Endothelial cell of umbilical vein (primary cell): ENCODE data around the gene SLC13A5. TPM values are rescaled to one million over a fixed set of nuclear protein-coding genes. Genes with fewer than 3 reads are reported as not detected.
A peak's percentile ranks its signal among the peaks of the same experiment; 100 is the strongest.

Source experiments
- BruUV-seq: library from RNA; stranded (reverse); fragments of 400-500 nt; replicated peaks from 2 replicates; lab custom pipeline; 2021; lab: Mats Ljungman, UMichigan
- CTCF ChIA-PET: fragments of 300-600, 350-600 bp; sonication (Branson Sonifier 250); formaldehyde crosslinking; loops from one replicate; lab custom pipeline; 2021; ENCODE audit warnings: antibody characterized with exemption, inconsistent platforms; lab: Charles Lee
- POLR2A ChIA-PET: fragments of 300-600, 350-600 bp; sonication (Branson Sonifier 250); formaldehyde crosslinking; loops from one replicate; lab custom pipeline; 2021; ENCODE audit warnings: antibody characterized with exemption, inconsistent platforms; lab: Charles Lee
- DNase-seq: peaks from one replicate; pipeline ENCODE4 v3.0.0-alpha.2; 2011; ENCODE audit warnings: low read depth, low spot score
- FAIRE-seq: peaks from 2 replicates; lab custom pipeline; 2011; peaks lifted over from hg19 to GRCh38; lab: Jason Lieb, UNC
- H2AFZ ChIP-seq: 2 replicates; pipeline ENCODE4 v1.6.0; 2012; ENCODE audit warnings: low read depth, low read length, control low read depth, inconsistent platforms
- H3K27ac ChIP-seq: 2 replicates; pipeline ENCODE4 v1.5.1; 2011; ENCODE audit warnings: low read depth, mild to moderate bottlenecking, control low read depth, low read length, moderate library complexity; ENCODE audit not compliant: insufficient read depth
- H3K27me3 ChIP-seq, 2 experiments: 2 replicates each; pipeline versions ENCODE4 v1.6.0 to v1.6.1; 2011; ENCODE audit warnings: low read length in 2 of 2, mixed read lengths in 1 of 2; ENCODE audit not compliant: control insufficient read depth in 2 of 2, insufficient read depth in 2 of 2
- H3K36me3 ChIP-seq, 2 experiments: 2 replicates in 1 of 2; 3 replicates in 1 of 2; pipeline ENCODE4 v1.5.1; 2011; ENCODE audit warnings: low read length in 2 of 2, mild to moderate bottlenecking in 1 of 2, moderate library complexity in 1 of 2; ENCODE audit not compliant: control insufficient read depth in 2 of 2, insufficient read depth in 2 of 2; ENCODE audit errors: extremely low read depth in 1 of 2
- H3K4me1 ChIP-seq: 3 replicates; pipeline ENCODE4 v1.5.1; 2011; ENCODE audit warnings: mild to moderate bottlenecking, low read length; ENCODE audit not compliant: control insufficient read depth, insufficient read depth; ENCODE audit errors: extremely low read depth
- H3K4me2 ChIP-seq: 2 replicates; pipeline ENCODE4 v1.6.1; 2011; ENCODE audit warnings: low read length, control low read depth, mixed read lengths; ENCODE audit not compliant: insufficient read depth
- H3K4me3 ChIP-seq, 3 experiments: fragments of 200-600 bp in 1 of 3; sonication (generic), shearing (Covaris generic) in 1 of 3; replicated peaks in 1 of 3; 2 replicates each; pipeline ENCODE4 v1.5.1; 2011 to 2016; ENCODE audit warnings: control low read depth in 3 of 3, low read length in 3 of 3, mild to moderate bottlenecking in 2 of 3, inconsistent platforms in 1 of 3, low read depth in 1 of 3, moderate library complexity in 1 of 3; ENCODE audit not compliant: insufficient read depth in 1 of 3
- H3K79me2 ChIP-seq: 2 replicates; pipeline ENCODE4 v1.6.0; 2012; ENCODE audit warnings: low read length, inconsistent platforms; ENCODE audit not compliant: control insufficient read depth, insufficient read depth
- H3K9ac ChIP-seq: replicated peaks from 2 replicates; pipeline ENCODE3; 2011; ENCODE audit warnings: low read length, control low read depth; ENCODE audit not compliant: insufficient read depth; ENCODE audit errors: extremely low read depth
- H3K9me1 ChIP-seq: replicated peaks from 3 replicates; pipeline ENCODE4 v1.6.0; 2011; ENCODE audit warnings: mild to moderate bottlenecking, low read length; ENCODE audit not compliant: control insufficient read depth, insufficient read depth; ENCODE audit errors: extremely low read depth
- H3K9me3 ChIP-seq: replicated peaks from 2 replicates; pipeline ENCODE4 v1.5.1; 2012; ENCODE audit warnings: low read length, inconsistent platforms; ENCODE audit not compliant: control insufficient read depth, insufficient read depth
- H4K20me1 ChIP-seq: replicated peaks from 2 replicates; pipeline ENCODE3; 2011; ENCODE audit warnings: mild to moderate bottlenecking, low read length; ENCODE audit not compliant: control insufficient read depth, insufficient read depth; ENCODE audit errors: extremely low read depth
- CTCF ChIP-seq, 2 donors: IDR thresholded peaks; 1 replicate in 1 of 2; 2 replicates in 1 of 2; pipeline ENCODE4 v1.5.1; 2011; ENCODE audit warnings: low read length in 2 of 2, mild to moderate bottlenecking in 2 of 2, moderate library complexity in 2 of 2, control low read depth in 1 of 2, inconsistent platforms in 1 of 2, low read depth in 1 of 2; ENCODE audit not compliant: insufficient read depth in 1 of 2; ENCODE audit errors: extremely low read depth in 1 of 2
- EZH2 ChIP-seq: IDR thresholded peaks from 2 replicates; pipeline ENCODE4 v1.6.1; 2012; ENCODE audit warnings: borderline replicate concordance, low read depth, mild to moderate bottlenecking, moderate library complexity, low read length, inconsistent platforms; ENCODE audit not compliant: severe bottlenecking
- FOS ChIP-seq: IDR thresholded peaks from 2 replicates; pipeline ENCODE4 v1.6.1; 2011; ENCODE audit warnings: mild to moderate bottlenecking, low read length, moderate library complexity, borderline replicate concordance; ENCODE audit not compliant: insufficient read depth
- GATA2 ChIP-seq: IDR thresholded peaks from 2 replicates; pipeline ENCODE4 v1.7.0; 2011; ENCODE audit warnings: low read depth, mild to moderate bottlenecking, moderate library complexity, mixed read lengths, low read length; ENCODE audit not compliant: insufficient read length, insufficient read depth
- JUN ChIP-seq: IDR thresholded peaks from 2 replicates; pipeline ENCODE4 v1.6.1; 2011; ENCODE audit warnings: borderline replicate concordance, low read depth; ENCODE audit not compliant: insufficient read length, insufficient read depth
- MAX ChIP-seq: IDR thresholded peaks from 2 replicates; pipeline ENCODE4 v1.6.1; 2011; ENCODE audit not compliant: insufficient read depth, insufficient read length
- MYC ChIP-seq: IDR thresholded peaks from one replicate; pipeline ENCODE4 v1.6.1; 2011; ENCODE audit warnings: mild to moderate bottlenecking, low read depth, low read length
- POLR2A ChIP-seq: IDR thresholded peaks from 2 replicates; pipeline ENCODE4 v1.6.1; 2012; ENCODE audit warnings: low read depth, mild to moderate bottlenecking, control low read depth, low read length
- POLR2AphosphoS5 ChIP-seq: IDR thresholded peaks from 2 replicates; pipeline ENCODE4 v1.6.1; 2012; ENCODE audit warnings: low read depth, mild to moderate bottlenecking, control low read depth, low read length, moderate library complexity; ENCODE audit not compliant: insufficient read depth
- dilution Hi-C: fragments of 300-500 bp; cut with MboI; formaldehyde crosslinking; loops from one replicate; pipeline ENCODE4 v1.15.0; 2019; ENCODE audit warnings: low sequenced_read_pairs; ENCODE audit not compliant: extremely low pct_ligation_motif_present
- intact Hi-C: fragments of 100-400 bp; cut with micrococcal nuclease; formaldehyde crosslinking; loops from one replicate; pipeline ENCODE4 v1.10.0; 2022
- polyA plus RNA-seq, 4 experiments: library from polyadenylated mRNA; depleted of rRNA in 3 of 4; stranded (reverse) in 3 of 4; unstranded in 1 of 4; fragments of >200 nt; gene quantifications; 2 replicates each; pipeline versions ENCODE4 v1.2.1 to v1.2.3, GENCODE V29; 2011 to 2012; ENCODE audit warnings: missing spikeins in 1 of 4
- total RNA-seq: library from RNA; stranded (reverse); gene quantifications from 2 replicates; pipeline ENCODE4 v1.2.3, GENCODE V29; 2021

SLC13A5 gene
- total and polyA plus RNA-seq, 2 donors (not counting 3 experiments of a cell fraction or from before 2014, with no cell fraction given) = 0.03 TPM; not detected in 1

GRCh38 chr17:6639586-6640535 is 73.3 kb downstream of the SLC13A5 start:
- TF ChIP-seq GATA2 (no peak), MAX (no peak), MYC (no peak), EZH2 (no peak), POLR2AphosphoS5 (no peak), JUN (no peak), POLR2A (no peak), FOS (no peak), CTCF (IDR thresholded peaks at IDR 0.05; ENCODE audit: extremely low read depth in 1 of 2, insufficient read depth in 1 of 2, low read depth in 1 of 2, low read length in 2 of 2) (no peak)
- no peaks in the 10 kb centered on the region for H3K9me3 ChIP-seq
- H3K4me2 ChIP-seq = peak overlapping the region; percentile 91
- peak overlapping the region; percentile 83 for H3K27ac ChIP-seq
- peak overlapping the region; percentile 99 for H2AFZ ChIP-seq
- FAIRE-seq (no peak), DNase-seq (peak; percentile 7)
- peaks cover 5% of the 10 kb centered on the region in 2 experiments for H3K36me3 ChIP-seq
- ChIA-PET CTCF (interaction anchor here (1.0 to 5.2 kb wide), 3 partner anchors 13 to 193 kb away, joined by 3 to 38 read pairs (median 3); no protein-coding TSS in a partner anchor), POLR2A (no interaction called here)
- H4K20me1 ChIP-seq = no peaks in the 10 kb centered on the region
- H3K4me3 ChIP-seq = peak overlapping the region; percentile 44 to 86 (median 70)
- H3K4me1 ChIP-seq = peaks cover 15% of the 10 kb centered on the region
- H3K9me1 ChIP-seq = no peaks in the 10 kb centered on the region
- H3K27me3 ChIP-seq = no peaks in the 10 kb centered on the region
- BruUV-seq = no TSS peak
- intact Hi-C loops = loop anchor here (1.0 to 10.0 kb wide), 5 partner anchors 11 to 1055 kb away; partner anchors contain the start of genes C17orf100, MED31 and NLRP1
- H3K79me2 ChIP-seq = peaks cover 33% of the 10 kb centered on the region
- dilution Hi-C loops = no loop called here
- H3K9ac ChIP-seq = peak overlapping the region; percentile 68
